ENCODE results near the gene CDYL2.

CDYL2 gene

DNA sequence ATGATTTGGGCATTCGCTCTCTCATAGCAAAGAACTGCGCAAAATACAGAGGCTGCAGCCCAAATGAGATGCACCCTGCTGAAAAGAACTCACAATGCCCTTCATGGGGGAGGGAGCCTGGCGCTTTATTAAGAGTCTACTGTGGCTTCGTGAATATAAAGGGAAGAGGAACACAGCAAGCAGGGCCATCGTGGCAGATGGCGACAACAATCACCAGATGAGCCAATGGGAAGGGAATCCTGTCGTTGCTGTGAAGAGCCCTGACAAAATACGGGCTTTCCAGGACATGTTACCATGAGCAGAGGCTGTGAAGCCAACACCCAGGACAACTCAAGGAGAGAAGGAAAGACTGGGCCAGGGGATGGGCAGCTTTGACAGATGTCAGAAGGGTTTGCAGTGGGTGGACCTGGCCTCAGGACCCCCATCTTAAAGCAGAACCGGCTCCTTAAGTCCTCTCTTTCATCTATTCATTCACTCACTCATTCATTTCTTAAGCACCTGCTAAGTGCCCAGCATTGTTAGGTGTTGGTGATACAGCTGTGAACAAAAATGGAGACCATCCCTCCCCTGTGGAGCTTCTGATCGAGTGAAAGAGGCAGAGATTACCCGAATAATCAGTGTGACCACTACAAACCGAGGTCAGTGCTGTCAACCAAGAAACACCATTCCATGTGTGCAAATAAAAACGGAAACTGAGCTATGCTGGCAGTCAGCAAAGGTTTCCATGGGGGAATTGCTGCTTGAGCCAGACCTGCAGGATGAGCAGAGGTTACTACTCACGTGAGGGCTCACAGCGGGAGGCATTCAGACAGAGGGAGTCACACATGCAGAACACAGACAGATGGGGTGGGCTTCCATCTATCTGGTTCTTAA, 137.8 kb downstream of the CDYL2 start:
- Histone ChIP-seq H3K4me1 (ENCODE audit: control insufficient read depth in 1 of 2, insufficient read depth in 2 of 2, low read length in 2 of 2) (no peaks in the 10 kb centered on the region), H3K27ac (ENCODE audit: low read length) (no peak overlapping the region), H3K36me3 (ENCODE audit: control insufficient read depth in 1 of 2, insufficient read depth in 2 of 2, low read length in 2 of 2) (no peaks in the 10 kb centered on the region), H3K4me3 (ENCODE audit: low read depth in 1 of 2, low read length in 2 of 2) (no peak overlapping the region), H3K27me3 (ENCODE audit: low read depth, low read length) (no peaks in the 10 kb centered on the region), H3K9me3 (ENCODE audit: control insufficient read depth in 1 of 2, low read length in 2 of 2) (no peaks in the 10 kb centered on the region)

DNA sequence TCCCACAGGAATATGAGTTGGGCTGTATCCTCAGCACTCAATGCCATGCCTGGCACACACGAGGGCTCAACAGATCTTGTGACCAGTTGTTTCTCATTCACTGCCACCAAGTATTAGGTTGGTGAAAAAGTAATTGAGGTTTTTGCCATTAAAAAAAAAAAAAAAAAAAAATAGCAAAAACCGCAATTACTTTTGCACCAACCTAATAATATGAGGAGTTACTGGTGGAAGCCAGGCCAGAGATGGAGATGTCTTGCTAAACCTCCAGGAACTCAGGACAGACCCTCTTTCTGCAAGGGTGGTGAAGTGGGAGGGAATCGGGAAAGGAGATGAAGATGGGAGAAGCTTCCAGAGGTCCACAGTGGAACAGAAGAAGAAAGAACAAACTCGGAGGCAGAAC, 139.0 kb downstream of the CDYL2 start:
- H3K27ac ChIP-seq (ENCODE audit: low read length): no peak overlapping the region
- no peak overlapping the region for H3K4me3 ChIP-seq (ENCODE audit: low read depth in 1 of 2, low read length in 2 of 2)
- no peaks in the 10 kb centered on the region for H3K4me1 ChIP-seq (ENCODE audit: control insufficient read depth in 1 of 2, insufficient read depth in 2 of 2, low read length in 2 of 2)
- H3K36me3 ChIP-seq (ENCODE audit: control insufficient read depth in 1 of 2, insufficient read depth in 2 of 2, low read length in 2 of 2): no peaks in the 10 kb centered on the region
- H3K27me3 ChIP-seq (ENCODE audit: low read depth, low read length): no peaks in the 10 kb centered on the region
- peaks cover 0 to 9% of the 10 kb centered on the region in 2 donors for H3K9me3 ChIP-seq (ENCODE audit: control insufficient read depth in 1 of 2, low read length in 2 of 2)

DNA sequence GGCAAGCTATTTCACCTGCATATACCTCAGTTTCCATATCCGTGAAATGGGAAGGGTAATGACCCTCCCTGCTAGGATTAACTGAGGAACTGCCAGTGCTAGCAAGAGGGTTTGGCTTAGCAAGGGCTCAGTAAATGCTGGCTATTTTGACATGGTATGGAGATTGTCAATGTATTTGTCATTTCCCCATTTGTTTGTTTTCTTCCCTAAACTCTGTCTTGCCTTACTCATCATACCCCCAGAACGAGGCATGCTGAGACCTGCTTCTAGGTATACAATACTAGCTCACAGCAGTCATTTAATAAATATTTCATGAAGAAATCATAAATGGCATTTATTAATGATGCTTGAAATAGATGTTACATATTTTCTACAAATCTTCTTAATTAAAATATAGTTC, 139.6 kb downstream of the CDYL2 start:
- H3K9me3 ChIP-seq (ENCODE audit: control insufficient read depth in 1 of 2, low read length in 2 of 2): peaks cover 0 to 9% of the 10 kb centered on the region in 2 donors

DNA sequence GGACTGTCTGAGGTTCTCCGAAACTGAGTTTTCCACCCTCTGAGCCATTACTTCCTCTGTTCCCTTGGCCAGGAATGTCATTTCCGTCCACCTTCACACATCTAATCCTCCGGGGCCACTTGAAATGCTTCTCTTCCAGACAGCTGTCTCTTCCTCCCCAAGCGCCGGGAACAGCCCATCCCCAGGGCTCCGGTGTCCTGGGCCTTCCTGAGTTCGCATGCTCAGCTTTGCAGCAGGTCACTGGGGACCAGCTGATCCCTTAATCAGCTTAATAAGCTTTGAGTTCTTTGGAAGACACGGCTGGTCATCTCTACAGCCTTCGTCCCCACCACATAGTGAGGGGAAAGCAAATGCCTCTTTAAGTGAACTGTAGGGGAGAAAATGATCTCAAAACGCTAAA, 140.2 kb downstream of the CDYL2 start:
- Histone ChIP-seq H3K4me1 (ENCODE audit: control insufficient read depth in 1 of 2, insufficient read depth in 2 of 2, low read length in 2 of 2) (no peaks in the 10 kb centered on the region), H3K27me3 (ENCODE audit: low read depth, low read length) (no peaks in the 10 kb centered on the region), H3K27ac (ENCODE audit: low read length) (no peak overlapping the region), H3K36me3 (ENCODE audit: control insufficient read depth in 1 of 2, insufficient read depth in 2 of 2, low read length in 2 of 2) (no peaks in the 10 kb centered on the region), H3K4me3 (ENCODE audit: low read depth in 1 of 2, low read length in 2 of 2) (no peak overlapping the region), H3K9me3 (ENCODE audit: control insufficient read depth in 1 of 2, low read length in 2 of 2) (peaks cover 0 to 9% of the 10 kb centered on the region in 2 donors)

More for the DNA sequence above, 139.6 kb downstream of the CDYL2 start:
- Histone ChIP-seq H3K27me3 (ENCODE audit: low read depth, low read length) (no peaks in the 10 kb centered on the region), H3K36me3 (ENCODE audit: control insufficient read depth in 1 of 2, insufficient read depth in 2 of 2, low read length in 2 of 2) (no peaks in the 10 kb centered on the region), H3K4me3 (ENCODE audit: low read depth in 1 of 2, low read length in 2 of 2) (no peak overlapping the region), H3K4me1 (ENCODE audit: control insufficient read depth in 1 of 2, insufficient read depth in 2 of 2, low read length in 2 of 2) (no peaks in the 10 kb centered on the region), H3K27ac (ENCODE audit: low read length) (no peak overlapping the region)

DNA sequence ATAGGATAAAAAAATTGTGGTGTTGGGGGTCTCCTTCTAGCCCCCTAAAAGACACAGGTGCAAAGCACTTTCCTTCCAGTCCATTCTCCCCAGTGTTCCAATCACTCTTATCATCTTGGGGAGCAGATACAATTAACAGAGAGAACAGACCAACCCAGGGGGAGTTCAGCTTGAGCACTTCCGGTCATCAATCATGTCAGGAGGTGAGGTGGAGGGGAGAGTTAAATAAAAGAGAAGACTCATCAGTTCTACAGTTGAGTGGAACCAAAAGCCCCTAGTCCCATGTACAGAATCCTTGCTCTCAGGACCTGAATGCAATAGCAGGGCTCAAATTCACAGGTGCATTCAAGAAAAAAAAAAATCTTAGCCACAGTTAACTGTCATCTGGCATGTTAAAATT, 141.3 kb downstream of the CDYL2 start:
- Histone ChIP-seq H3K36me3 (ENCODE audit: control insufficient read depth in 1 of 2, insufficient read depth in 2 of 2, low read length in 2 of 2) (no peaks in the 10 kb centered on the region), H3K27me3 (ENCODE audit: low read depth, low read length) (no peaks in the 10 kb centered on the region), H3K4me3 (ENCODE audit: low read depth in 1 of 2, low read length in 2 of 2) (no peak overlapping the region), H3K9me3 (ENCODE audit: control insufficient read depth in 1 of 2, low read length in 2 of 2) (peaks cover 0 to 9% of the 10 kb centered on the region in 2 donors), H3K4me1 (ENCODE audit: control insufficient read depth in 1 of 2, insufficient read depth in 2 of 2, low read length in 2 of 2) (no peaks in the 10 kb centered on the region), H3K27ac (ENCODE audit: low read length) (no peak overlapping the region)

DNA sequence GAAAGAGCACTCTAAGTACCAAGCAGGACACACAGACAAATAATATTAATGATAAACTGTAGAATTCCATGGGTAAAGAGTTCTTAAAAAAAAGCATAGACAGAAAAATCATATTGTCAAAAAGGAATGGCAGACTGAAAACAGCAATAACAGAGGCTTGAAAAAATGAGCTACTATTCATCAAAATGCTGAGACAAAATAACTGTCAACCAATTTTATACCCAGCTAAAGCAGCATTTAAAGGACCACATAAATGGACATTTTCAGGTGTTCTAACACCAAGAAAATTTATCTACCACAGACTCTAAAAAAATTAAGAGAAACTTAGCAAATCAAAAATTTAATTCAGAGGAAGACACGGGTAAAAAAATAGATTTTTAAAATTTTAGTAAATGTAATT, 144.5 kb downstream of the CDYL2 start:
- H3K9me3 ChIP-seq (ENCODE audit: control insufficient read depth in 1 of 2, low read length in 2 of 2): peaks cover 0 to 9% of the 10 kb centered on the region in 2 donors
- no peak overlapping the region for H3K4me3 ChIP-seq (ENCODE audit: low read depth in 1 of 2, low read length in 2 of 2)
- H3K4me1 ChIP-seq (ENCODE audit: control insufficient read depth in 1 of 2, insufficient read depth in 2 of 2, low read length in 2 of 2): no peaks in the 10 kb centered on the region
- H3K27me3 ChIP-seq (ENCODE audit: low read depth, low read length): no peaks in the 10 kb centered on the region
- H3K36me3 ChIP-seq (ENCODE audit: control insufficient read depth in 1 of 2, insufficient read depth in 2 of 2, low read length in 2 of 2): no peaks in the 10 kb centered on the region
- no peak overlapping the region for H3K27ac ChIP-seq (ENCODE audit: low read length)

DNA sequence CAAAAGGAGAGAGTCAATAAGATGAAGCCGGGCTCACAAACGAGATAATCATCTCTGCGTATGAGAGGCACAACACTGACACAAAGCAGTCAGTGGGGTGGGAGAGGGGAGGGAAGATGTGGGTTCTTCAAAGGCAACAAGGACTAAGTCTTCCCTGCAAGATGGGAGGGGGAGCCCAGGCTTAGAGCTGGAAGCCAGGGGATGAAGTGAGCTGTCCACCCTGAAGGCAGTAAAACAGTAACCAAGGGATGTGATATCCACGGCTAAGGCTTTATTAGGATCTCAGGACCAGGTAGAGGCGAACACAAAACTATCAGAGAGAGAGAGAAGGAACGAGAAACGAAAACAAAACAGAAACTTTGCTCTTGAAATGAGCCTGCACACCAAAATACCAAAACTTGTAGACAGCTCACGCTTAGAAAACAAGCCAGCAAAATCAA, 147.7 kb downstream of the CDYL2 start:
- no peaks in the 10 kb centered on the region for H3K27me3 ChIP-seq (ENCODE audit: low read depth, low read length)
- peak overlapping the region; percentile 19 for H3K27ac ChIP-seq (ENCODE audit: low read length)
- H3K4me1 ChIP-seq (ENCODE audit: control insufficient read depth in 1 of 2, insufficient read depth in 2 of 2, low read length in 2 of 2): no peaks in the 10 kb centered on the region
- H3K9me3 ChIP-seq (ENCODE audit: control insufficient read depth in 1 of 2, low read length in 2 of 2): peaks cover 0 to 9% of the 10 kb centered on the region in 2 donors
- no peak overlapping the region for H3K4me3 ChIP-seq (ENCODE audit: low read depth in 1 of 2, low read length in 2 of 2)
- no peaks in the 10 kb centered on the region for H3K36me3 ChIP-seq (ENCODE audit: control insufficient read depth in 1 of 2, insufficient read depth in 2 of 2, low read length in 2 of 2)

DNA sequence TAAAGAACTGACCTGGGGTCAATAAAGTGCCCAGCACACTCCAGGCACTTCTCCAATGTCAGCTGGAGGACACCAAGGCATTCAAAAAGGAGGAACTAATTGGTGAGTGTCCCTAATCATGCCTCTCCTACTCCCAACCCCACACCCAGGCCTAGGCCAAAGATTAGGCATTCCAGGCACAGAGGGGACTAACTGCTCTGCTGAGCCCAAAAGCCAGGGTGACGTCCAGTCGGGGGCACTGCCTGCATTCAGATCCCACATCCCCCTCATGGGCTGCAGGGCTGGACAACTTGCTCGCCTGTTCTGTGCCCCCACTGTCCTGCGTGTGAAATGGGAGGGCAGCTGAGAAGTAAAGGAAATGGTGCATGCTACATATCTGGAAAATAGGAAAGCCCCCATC, 148.2 kb downstream of the CDYL2 start:
- H3K4me1 ChIP-seq (ENCODE audit: control insufficient read depth in 1 of 2, insufficient read depth in 2 of 2, low read length in 2 of 2): no peaks in the 10 kb centered on the region
- H3K27ac ChIP-seq (ENCODE audit: low read length): no peak overlapping the region
- no peak overlapping the region for H3K4me3 ChIP-seq (ENCODE audit: low read depth in 1 of 2, low read length in 2 of 2)
- no peaks in the 10 kb centered on the region for H3K36me3 ChIP-seq (ENCODE audit: control insufficient read depth in 1 of 2, insufficient read depth in 2 of 2, low read length in 2 of 2)
- H3K9me3 ChIP-seq (ENCODE audit: control insufficient read depth in 1 of 2, low read length in 2 of 2): peaks cover 0 to 7% of the 10 kb centered on the region in 2 donors
- H3K27me3 ChIP-seq (ENCODE audit: low read depth, low read length): no peaks in the 10 kb centered on the region

DNA sequence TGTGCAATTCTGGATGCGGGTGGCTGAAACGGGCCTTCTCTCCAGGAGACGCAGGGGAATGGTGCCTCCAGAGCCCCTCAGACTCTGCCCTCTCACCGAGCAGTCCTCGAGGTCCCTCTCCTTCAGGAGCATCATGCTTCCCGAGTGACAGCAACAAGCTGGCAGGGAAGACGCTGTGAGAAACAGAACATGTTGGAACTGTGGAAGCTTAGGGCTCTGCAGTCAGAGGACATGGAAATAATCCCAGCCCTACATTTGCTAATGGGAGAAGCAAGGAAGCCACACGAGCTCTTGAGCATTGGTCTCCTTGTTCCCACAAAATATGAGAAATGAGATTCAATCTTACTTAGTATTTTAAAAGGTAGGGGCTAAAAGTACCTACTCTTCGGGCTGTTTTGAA, 148.6 kb downstream of the CDYL2 start:
- H3K4me1 ChIP-seq (ENCODE audit: control insufficient read depth in 1 of 2, insufficient read depth in 2 of 2, low read length in 2 of 2): no peaks in the 10 kb centered on the region
- H3K9me3 ChIP-seq (ENCODE audit: control insufficient read depth in 1 of 2, low read length in 2 of 2): peaks cover 0 to 3% of the 10 kb centered on the region in 2 donors
- H3K27me3 ChIP-seq (ENCODE audit: low read depth, low read length): no peaks in the 10 kb centered on the region
- no peak overlapping the region for H3K4me3 ChIP-seq (ENCODE audit: low read depth in 1 of 2, low read length in 2 of 2)
- H3K27ac ChIP-seq (ENCODE audit: low read length): no peak overlapping the region
- H3K36me3 ChIP-seq (ENCODE audit: control insufficient read depth in 1 of 2, insufficient read depth in 2 of 2, low read length in 2 of 2): no peaks in the 10 kb centered on the region

DNA sequence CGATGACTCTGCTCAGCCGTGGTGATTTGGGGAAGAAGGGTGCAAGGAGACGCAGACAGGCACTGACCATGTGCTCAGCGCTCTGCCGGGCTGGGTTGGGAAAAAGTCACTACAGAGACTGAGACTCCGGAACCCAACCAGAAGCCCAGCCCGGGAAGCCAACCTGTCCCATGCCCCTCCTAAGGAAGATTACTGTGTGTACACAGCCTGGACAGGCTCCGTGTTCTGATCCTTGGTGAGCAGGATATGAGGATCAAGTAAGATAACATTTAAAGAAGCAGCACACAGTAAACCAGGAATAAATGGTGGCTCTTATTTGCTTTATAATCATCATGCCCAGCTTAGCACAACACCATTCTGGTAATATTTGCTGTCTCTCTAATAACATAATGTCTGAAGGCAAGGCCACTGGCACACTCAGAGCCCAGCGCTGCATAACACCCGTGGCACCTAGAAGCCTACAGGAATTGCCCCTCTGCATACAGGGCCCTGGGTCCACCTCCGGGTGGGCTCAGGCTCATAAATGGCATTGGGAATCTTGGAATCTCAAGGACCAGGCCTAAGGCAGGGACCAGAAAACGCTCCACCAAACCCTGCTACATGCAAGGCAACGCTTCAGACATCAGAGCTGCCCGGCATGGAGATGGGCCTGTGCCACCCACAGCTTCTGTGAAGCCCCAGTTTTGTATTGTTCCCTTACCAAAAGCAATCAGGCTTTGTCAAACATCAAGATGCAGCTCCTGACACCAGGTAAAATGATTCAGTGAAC, 150.1 kb downstream of the CDYL2 start:
- H3K36me3 ChIP-seq (ENCODE audit: control insufficient read depth in 1 of 2, insufficient read depth in 2 of 2, low read length in 2 of 2): no peaks in the 10 kb centered on the region
- H3K4me3 ChIP-seq (ENCODE audit: low read depth in 1 of 2, low read length in 2 of 2): no peak overlapping the region
- no peaks in the 10 kb centered on the region for H3K27me3 ChIP-seq (ENCODE audit: low read depth, low read length)
- H3K27ac ChIP-seq (ENCODE audit: low read length): no peak overlapping the region
- no peaks in the 10 kb centered on the region for H3K4me1 ChIP-seq (ENCODE audit: control insufficient read depth in 1 of 2, insufficient read depth in 2 of 2, low read length in 2 of 2)
- H3K9me3 ChIP-seq (ENCODE audit: control insufficient read depth in 1 of 2, low read length in 2 of 2): peaks cover 0 to 3% of the 10 kb centered on the region in 2 donors

DNA sequence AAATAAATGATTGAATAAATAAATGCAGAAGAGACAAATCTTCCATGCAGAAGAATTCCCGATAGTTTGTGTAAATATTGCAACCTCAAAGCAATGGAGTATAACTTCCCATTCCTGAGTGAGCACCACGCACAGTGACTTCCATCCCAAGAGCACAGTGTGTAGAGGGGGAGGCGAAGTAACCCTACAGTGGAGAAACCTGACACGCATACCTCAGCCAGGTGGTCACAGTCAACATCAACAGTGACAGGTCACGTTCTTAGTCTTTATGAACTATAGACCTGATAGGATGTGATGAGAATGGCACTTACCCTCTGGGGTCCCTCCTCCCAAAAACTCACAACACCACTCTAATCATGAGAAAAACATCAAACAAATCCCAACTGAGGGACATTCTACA, 152.0 kb downstream of the CDYL2 start:
- Histone ChIP-seq H3K27ac (ENCODE audit: low read length) (no peak overlapping the region), H3K4me1 (ENCODE audit: control insufficient read depth in 1 of 2, insufficient read depth in 2 of 2, low read length in 2 of 2) (no peaks in the 10 kb centered on the region), H3K4me3 (ENCODE audit: low read depth in 1 of 2, low read length in 2 of 2) (no peak overlapping the region), H3K36me3 (ENCODE audit: control insufficient read depth in 1 of 2, insufficient read depth in 2 of 2, low read length in 2 of 2) (no peaks in the 10 kb centered on the region), H3K27me3 (ENCODE audit: low read depth, low read length) (no peaks in the 10 kb centered on the region), H3K9me3 (ENCODE audit: control insufficient read depth in 1 of 2, low read length in 2 of 2) (peaks cover 0 to 5% of the 10 kb centered on the region in 2 donors)
